ENCODE data around the gene TNS1. TPM values are rescaled to one million over a fixed set of nuclear protein-coding genes. Genes with fewer than 3 reads are reported as not detected.

Gene TNS1
- total RNA-seq, 1 donor from 2014 or later, result 505 TPM

GRCh38 chr2:217751952-217752351 lies 250.8 kb downstream of the TNS1 start:
- no peak overlapping the region for H3K27ac ChIP-seq
- H3K36me3 ChIP-seq, result no peaks in the 10 kb centered on the region
- H3K4me3 ChIP-seq, result no peak overlapping the region
- H3K27me3 ChIP-seq (ENCODE audit: low read depth), result no peaks in the 10 kb centered on the region
- DNase-seq, result no peak
- TF ChIP-seq CTCF (IDR thresholded peaks at IDR 0.05), result no peak
- H3K4me1 ChIP-seq, result peaks cover 6% of the 10 kb centered on the region
- no peaks in the 10 kb centered on the region for H3K9me3 ChIP-seq
- intact Hi-C loops (cut with DNase I), result no loop called here
- ATAC-seq, result no peak

- no peak for ATAC-seq
- no peak for DNase-seq
- no peaks in the 10 kb centered on the region for H3K36me3 ChIP-seq
- H3K27me3 ChIP-seq (ENCODE audit: low read depth), result no peaks in the 10 kb centered on the region
- no peak for TF ChIP-seq CTCF (IDR thresholded peaks at IDR 0.05)
- no peaks in the 10 kb centered on the region for H3K9me3 ChIP-seq
- intact Hi-C loops (cut with DNase I), result no loop called here
- no peak overlapping the region for H3K4me3 ChIP-seq
- H3K27ac ChIP-seq, result no peak overlapping the region
- no peaks in the 10 kb centered on the region for H3K4me1 ChIP-seq
These were observed 251.6 kb downstream of the TNS1 start for GRCh38 chr2:217751192-217751591.

Small RNA genes within 50 kb of the gene (microRNA-seq; reads per million reads assigned to microRNA genes)
- not detected for gene MIR6809 (ENCODE audit: borderline number of aligned reads)

Other genes starting within 250 kb of the TNS1 start
- gene RUFY4, start 66.3 kb upstream of the TNS1 start, total RNA-seq, result not detected
- gene CXCR2, start 123.0 kb upstream of the TNS1 start, total RNA-seq, result 20.1 TPM
- gene CXCR1, start 164.0 kb upstream of the TNS1 start, total RNA-seq, result 10.4 TPM
- gene ARPC2, start 214.2 kb upstream of the TNS1 start, total RNA-seq, result 382 TPM